UCSD-AML1 (cell line): ENCODE measurements around the gene MRPL24.

ENCODE experiments used
- DNase-seq: peaks from one replicate; lab custom pipeline; 2025; ENCODE audit not compliant: unreplicated experiment; lab: John Stamatoyannopoulos, UW

Gene MRPL24

GRCh38 chr1:156744344-156744743, 3.5 kb upstream of the MRPL24 start:
- DNase-seq = no peak

DNA sequence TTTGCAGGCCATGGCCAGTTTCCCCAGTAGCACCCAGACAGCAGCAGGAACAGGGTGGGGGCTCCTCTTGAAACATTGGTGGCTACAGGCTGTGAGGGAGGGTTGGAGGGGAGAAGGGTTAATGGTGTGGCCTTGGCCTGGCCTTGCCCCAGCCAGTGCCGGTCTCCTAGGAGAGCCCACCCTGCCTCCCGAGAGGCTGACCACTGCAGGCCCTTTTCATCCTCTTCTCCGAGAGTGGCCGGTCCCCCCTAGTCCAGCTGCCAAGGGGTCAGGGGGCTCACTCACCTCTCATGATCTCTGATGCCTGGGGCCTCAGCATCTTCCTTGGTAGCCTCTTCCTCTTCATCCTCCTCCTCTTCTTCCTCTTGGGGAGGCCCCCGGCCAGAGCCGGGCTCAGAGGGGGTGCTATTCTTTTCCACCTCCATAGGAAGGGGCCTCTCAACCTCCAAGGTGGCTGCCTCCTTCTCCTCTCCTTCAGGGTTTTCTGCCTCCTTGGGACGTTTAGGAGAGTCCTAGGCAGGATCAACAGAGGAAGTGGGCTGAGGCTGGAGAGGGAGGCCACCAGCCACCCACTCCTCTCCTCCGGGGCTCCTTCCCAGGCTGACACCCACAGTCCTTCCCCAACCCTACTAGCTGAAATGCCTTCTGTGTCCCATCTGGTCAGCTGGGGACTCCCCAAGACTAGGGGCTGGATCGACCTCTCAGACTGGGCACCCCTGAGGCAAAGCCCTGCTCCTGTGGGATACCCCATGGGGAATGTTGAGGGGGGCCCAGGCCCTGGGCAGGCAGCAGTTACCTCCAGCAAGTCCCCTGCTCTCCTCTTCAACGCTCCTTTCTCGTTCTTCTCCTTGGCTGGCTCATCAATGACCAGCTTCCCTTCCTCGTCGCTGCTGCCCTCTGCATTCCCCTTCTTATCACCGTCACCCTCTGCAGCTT, 2.7 kb upstream of the MRPL24 start:
- DNase-seq = no peak

DNA sequence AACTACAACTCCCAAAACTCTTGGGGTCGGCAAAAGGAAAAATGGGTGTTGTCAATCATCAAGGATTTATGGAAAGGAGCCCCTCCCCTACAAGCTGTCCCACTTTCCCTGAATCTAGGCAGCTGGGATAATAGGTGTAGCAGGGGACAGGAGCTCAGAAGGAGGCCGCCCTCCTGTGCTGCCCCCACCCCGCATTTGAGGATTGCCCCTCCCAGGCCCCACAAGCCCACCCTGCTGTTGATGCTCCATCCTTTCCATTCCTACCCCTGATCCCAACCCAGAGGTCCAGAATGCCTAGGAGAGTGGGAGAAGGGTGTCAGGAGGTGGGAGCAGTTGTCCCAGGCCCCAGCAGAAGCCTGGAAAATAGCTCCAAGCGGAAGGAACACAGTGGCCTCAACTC, 1.9 kb upstream of the MRPL24 start:
- DNase-seq = no peak

DNA sequence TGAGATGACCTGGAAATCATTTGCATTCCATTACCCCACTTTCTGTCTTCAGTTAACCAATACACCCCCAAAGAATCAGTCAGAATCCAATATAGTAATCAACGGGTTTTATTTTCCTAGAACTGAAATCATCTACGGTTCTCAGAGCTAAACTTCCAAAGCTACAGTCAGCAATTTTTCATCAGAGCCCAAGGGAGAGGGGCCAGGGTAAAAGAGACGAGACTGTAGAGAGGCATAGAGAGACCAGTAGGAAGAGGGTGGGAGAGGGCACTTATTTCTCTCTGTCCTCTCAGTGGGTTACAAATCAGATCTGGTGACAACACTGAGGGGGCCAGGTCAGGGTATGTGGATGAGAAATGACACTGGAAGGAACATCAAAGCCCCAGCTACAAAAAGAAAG, 1.1 kb upstream of the MRPL24 start:
- DNase-seq = no peak

DNA sequence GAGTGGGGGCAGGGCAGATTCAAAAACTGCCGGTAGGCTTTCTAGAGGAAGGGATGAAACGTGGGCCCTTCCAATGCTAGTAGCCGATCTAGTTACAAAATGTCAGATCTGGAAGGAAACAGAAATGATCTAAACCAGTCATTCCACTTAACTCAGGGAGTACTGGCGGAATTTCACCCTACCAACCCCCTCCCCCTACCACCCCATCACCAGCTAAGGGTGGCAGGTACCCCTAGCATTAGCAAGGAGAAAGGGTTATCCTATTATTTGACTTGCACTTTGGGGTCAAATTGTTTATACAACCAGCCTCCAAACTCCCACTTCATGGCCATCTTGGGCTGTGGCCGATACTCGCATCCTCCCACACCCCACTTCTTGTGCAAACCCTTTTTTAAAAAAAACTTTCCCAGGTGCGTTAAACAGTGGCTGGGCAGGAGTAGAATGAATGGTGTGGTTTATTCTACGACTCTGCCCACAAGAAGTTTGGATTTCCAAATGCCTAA, 644 bp upstream of the MRPL24 start:
- no peak for DNase-seq

GRCh38 chr1:156740237-156740740, 599 bp downstream of the MRPL24 start:
- no peak for DNase-seq

DNA sequence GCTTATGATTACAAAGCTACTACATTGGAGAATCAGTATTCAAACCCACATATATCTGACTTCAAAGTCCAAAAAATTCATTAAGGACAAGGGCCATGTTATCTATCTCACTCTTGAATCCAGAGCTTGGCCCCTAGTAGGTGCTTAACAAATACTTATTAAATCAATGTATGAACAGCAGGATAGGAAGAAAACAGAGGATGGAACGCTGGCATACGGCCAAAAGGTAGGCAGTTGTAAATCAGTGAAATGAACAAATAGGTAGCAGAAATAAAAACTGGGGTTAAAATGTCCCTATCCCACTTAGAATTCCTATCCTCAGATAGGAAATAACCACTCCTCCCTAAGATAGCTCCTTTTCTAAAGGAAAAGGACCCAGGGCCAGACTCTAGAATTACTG, 2.0 kb downstream of the MRPL24 start:
- no peak for DNase-seq

DNA sequence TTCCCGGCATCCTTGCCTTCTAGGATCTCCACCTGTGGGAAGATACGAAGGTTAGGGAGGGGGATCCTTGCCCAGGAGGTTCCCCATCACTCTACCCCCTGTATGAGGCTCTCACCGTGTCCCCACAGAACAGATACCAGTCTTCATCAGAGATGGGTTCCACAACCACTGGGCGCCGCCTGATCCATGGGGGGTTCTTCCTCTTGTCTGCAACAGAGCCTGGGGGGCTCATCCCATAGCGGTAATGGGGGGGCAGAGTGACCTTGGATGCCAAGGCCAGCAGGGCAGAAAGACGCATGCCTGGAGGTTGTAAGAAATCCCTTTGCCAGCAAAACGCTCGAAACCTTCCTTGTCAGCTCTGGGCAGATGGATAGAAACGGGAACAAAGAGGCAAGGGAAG, 2.5 kb downstream of the MRPL24 start:
- DNase-seq = no peak

- no peak for DNase-seq
Observed at GRCh38 chr1:156733989-156734584, 6.8 kb downstream of the MRPL24 start.

DNA sequence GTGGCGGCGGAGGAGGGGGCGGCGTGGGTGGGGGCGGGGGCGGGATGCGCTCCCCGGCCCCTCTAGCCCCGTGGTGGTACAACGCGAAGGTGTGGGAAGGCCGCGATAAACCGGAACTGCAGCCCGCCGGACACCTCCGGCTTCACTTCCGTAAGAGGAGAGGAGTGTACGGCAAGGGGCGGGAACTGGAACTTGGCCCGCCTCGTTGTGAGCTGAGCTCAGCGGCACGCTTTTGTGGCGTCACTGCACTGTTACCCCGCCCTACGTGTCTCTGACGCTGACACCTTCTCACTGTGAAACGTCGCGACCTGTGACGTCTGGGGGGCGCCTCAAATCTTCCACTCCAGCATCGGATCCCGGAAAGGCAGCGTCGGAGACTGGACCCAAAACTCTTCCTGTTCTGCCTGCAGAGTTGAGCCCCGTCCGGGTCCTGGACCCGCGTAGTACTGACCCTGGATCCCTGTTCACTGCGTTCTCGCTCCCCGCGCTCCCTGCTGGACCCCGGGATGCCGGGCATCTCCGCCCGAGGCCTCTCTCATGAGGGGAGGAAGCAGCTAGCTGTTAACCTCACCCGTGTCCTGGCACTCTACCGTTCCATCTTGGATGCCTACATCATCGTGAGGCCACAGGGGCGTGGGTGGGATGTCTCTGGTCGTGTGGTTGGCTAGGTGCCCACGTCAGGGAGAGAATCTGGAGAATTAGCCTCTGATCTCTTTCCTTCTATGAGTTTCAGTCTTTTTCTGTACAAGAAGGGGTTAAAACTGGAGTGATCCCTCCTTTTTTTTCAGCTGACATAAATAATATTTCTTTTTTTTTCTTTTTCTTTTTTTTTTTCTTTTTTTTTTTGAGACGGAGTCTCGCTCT, 12.1 kb downstream of the MRPL24 start, which contains the start of gene ISG20L2:
TSS of gene ISG20L2 (minus strand) at position 168 of the 864 bp plus-strand sequence. CDS start 1,114 bp downstream, outside the sequence.
- peak; percentile 98 for DNase-seq

- DNase-seq = peak; percentile 88
Observed at GRCh38 chr1:156727926-156728598, 12.8 kb downstream of the MRPL24 start, which contains the start of gene METTL25B. Gene METTL25B (plus strand): TSS chr1:156728469. CDS start chr1:156729105, 636 bp downstream.

GRCh38 chr1:156727492-156727891, 13.4 kb downstream of the MRPL24 start:
- DNase-seq = no peak

DNA sequence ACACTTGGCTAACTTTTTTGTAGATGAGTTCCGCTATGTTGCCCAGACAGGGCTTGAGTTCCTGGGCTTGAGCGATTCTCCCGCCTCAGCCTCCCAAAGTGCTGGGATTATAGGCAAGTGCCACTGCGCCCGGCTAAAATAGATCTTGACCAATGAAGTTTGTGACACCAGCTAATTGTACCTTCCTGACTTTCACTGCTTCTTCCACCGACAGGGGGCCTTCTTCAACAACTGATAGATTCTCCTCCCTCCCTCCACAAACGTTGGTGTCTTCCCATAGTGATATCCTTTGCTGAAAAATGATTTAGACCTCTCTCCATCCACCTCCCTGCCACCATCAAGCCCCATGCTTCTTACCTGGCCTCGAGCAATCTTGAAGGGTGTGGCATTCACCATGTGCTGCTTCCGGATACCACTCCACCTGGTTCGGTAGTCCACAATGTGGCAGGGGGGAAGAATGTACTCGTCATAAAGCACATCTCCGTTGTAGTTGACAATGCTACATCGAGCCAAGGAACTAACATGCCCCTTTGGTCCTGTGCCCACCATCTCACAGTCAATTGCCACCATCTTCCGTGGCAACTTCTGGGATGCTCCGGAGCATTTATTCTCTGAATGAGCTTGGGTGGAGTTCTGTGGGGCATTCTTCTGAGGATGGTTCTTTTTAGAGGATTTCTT, 14.2 kb downstream of the MRPL24 start:
- peak; percentile 33 for DNase-seq

DNA sequence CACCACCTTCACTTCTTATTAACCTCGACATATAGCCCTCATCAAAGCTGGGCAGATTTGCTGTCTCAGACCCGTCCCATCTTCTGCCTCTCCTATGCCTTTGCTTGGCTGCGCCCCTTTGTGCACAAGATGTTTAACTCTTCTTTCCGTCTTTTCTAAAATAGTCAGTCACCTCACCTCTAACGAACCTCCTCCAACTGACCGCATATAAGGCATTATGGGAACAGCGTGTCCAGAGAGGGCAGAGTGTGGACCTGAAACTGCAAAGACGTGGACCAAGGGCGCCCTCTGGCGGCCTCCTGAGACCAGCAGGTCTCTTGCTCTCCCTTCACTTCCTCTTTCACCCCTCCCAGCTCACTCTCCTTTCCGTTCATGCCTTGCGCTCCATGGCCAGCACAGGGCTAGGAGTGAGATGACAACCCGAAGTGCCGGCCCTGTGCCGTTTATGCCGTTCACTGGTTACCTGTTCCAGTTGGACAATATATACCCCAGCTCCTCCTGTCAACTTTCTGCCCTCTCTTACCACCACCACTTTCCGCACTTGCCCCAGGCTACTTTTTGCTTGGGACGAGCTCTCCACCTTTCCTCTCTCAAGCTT, 15.1 kb downstream of the MRPL24 start:
- peak; percentile 88 for DNase-seq

GRCh38 chr1:156721535-156721934, 19.4 kb downstream of the MRPL24 start:
- no peak for DNase-seq

- no peak for DNase-seq
Observed at GRCh38 chr1:156721131-156721530, 19.8 kb downstream of the MRPL24 start.

- DNase-seq = no peak
Observed at GRCh38 chr1:156717351-156717750, 23.5 kb downstream of the MRPL24 start.

DNA sequence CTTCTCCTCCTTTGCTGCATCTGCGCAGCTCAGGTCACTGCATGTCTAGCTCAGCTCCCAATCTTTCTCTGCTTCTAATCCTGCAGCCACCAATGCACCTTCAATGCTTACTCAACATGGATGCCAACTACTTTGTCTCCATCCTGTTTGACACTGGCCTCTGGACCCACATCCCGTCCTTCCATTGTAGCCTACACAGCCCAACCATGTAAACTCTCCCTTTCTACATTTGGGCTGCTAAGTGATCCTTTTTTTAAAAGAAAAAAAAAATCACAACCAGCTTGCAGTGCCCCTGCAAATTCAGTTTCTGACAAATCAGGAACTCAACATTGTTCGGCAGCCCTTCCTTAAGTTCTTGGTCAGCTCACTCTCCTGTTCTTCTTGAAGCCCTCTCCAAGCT, 26.1 kb downstream of the MRPL24 start:
- DNase-seq = no peak

GRCh38 chr1:156712626-156713025, 28.3 kb downstream of the MRPL24 start:
- no peak for DNase-seq
